ENCODE measurements around the gene PTPDC1. TPM values are rescaled to one million over a fixed set of nuclear protein-coding genes. Genes with fewer than 3 reads are reported as not detected.

Gene PTPDC1
- total RNA-seq, 1 donor from 2014 or later: 7.2 TPM

DNA sequence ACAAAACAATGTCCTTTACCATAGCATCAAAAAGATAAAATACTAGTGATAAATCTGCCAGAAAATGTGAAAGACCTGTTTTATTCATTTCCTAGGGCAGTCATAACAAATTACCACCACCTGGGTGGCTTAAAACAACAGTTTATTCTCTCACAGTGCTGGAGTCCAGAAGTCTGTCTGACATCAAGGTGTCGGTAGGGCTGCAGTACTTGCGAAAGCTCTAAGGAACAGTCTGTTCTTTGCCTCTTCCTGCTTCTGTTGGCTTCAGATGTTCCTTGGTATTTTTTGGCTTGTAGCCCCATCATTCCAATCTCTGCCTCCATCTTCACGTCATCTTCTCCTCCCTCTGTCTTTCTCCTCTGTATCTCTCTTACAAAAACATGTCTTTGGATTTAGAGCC is 51.0 kb downstream of the PTPDC1 start:
- Mint-ChIP-seq H3K36me3 (ENCODE audit: insufficient read depth) (no peaks in the 10 kb centered on the region), H3K4me3 (ENCODE audit: low read depth) (no peak overlapping the region), H3K27ac (no peak overlapping the region), H3K9me3 (ENCODE audit: low read depth) (no peaks in the 10 kb centered on the region), H3K4me1 (ENCODE audit: low read depth) (no peaks in the 10 kb centered on the region), H3K27me3 (no peaks in the 10 kb centered on the region)
- no peak for TF ChIP-seq CTCF (IDR thresholded peaks at IDR 0.05; ENCODE audit: unreplicated experiment)
- no peak for DNase-seq (ENCODE audit: low spot score, unreplicated experiment)

GRCh38 chr9:94139672-94140417 is 55.6 kb downstream of the PTPDC1 start:
- H3K4me3 Mint-ChIP-seq (ENCODE audit: low read depth): no peak overlapping the region
- H3K9me3 Mint-ChIP-seq (ENCODE audit: low read depth): no peaks in the 10 kb centered on the region
- no peaks in the 10 kb centered on the region for H3K36me3 Mint-ChIP-seq (ENCODE audit: insufficient read depth)
- no peaks in the 10 kb centered on the region for H3K4me1 Mint-ChIP-seq (ENCODE audit: low read depth)
- TF ChIP-seq CTCF (IDR thresholded peaks at IDR 0.05; ENCODE audit: unreplicated experiment): no peak
- no peaks in the 10 kb centered on the region for H3K27me3 Mint-ChIP-seq
- no peak overlapping the region for H3K27ac Mint-ChIP-seq
- no peak for DNase-seq (ENCODE audit: low spot score, unreplicated experiment)

GRCh38 chr9:94140418-94140780 is 56.1 kb downstream of the PTPDC1 start:
- Mint-ChIP-seq H3K27ac (no peak overlapping the region), H3K27me3 (no peaks in the 10 kb centered on the region), H3K4me3 (ENCODE audit: low read depth) (no peak overlapping the region), H3K4me1 (ENCODE audit: low read depth) (no peaks in the 10 kb centered on the region), H3K36me3 (ENCODE audit: insufficient read depth) (no peaks in the 10 kb centered on the region), H3K9me3 (ENCODE audit: low read depth) (no peaks in the 10 kb centered on the region)
- no peak for DNase-seq (ENCODE audit: low spot score, unreplicated experiment)
- no peak for TF ChIP-seq CTCF (IDR thresholded peaks at IDR 0.05; ENCODE audit: unreplicated experiment)

DNA sequence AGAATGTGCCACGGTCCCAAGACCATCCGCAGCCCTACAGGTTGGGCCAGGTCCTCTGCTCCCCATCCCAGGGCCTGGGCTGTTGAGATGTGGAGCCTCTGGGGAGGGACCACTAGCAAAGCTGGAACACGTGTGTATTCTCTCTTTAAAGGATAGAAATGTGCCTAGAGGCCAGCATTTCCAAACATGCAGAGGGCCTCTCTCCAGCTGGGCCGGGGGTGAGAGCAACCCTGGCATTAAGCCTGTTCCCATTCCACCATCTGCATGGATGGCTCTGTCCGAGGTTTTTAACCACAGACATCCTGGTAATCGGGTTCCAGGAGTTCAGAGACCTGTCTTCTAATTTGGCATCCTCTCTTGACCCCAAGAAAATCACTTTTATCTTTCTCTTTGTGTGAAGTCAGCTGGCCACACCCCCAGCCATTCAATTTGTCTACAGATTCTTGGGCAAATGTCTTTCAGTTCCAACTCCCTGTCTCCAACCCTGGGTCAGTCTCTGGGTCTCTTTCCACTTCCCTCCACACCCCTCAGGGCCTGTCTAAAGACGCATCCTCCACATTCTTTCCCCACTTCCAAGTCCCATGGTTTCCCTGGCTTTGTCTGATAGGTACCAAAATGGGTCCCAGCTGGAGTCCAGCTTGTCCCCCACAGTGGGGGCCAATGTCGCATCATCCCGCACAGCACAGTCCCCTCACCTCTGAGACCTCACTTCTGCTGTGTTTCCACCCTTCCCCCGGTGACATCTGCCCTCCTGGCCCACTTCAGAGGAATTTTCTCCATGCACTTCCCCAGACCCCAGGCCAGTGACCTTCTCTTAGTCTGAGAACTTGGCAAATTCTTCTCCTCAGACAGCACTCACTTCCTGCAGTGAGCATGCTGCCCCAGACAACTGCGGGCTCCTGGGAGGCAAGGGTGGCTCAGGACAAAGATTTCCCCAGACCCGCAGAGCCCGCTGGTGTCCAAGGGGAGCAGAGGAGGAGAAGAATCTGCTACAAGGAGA is 56.8 kb downstream of the PTPDC1 start:
- Mint-ChIP-seq H3K9me3 (ENCODE audit: low read depth) (no peaks in the 10 kb centered on the region), H3K4me1 (ENCODE audit: low read depth) (no peaks in the 10 kb centered on the region), H3K36me3 (ENCODE audit: insufficient read depth) (no peaks in the 10 kb centered on the region), H3K27me3 (no peaks in the 10 kb centered on the region), H3K27ac (no peak overlapping the region), H3K4me3 (ENCODE audit: low read depth) (no peak overlapping the region)
- TF ChIP-seq CTCF (IDR thresholded peaks at IDR 0.05; ENCODE audit: unreplicated experiment): no peak
- no peak for DNase-seq (ENCODE audit: low spot score, unreplicated experiment)

GRCh38 chr9:94142353-94142752 is 58.1 kb downstream of the PTPDC1 start:
- Mint-ChIP-seq H3K36me3 (ENCODE audit: insufficient read depth) (no peaks in the 10 kb centered on the region), H3K27ac (no peak overlapping the region), H3K27me3 (no peaks in the 10 kb centered on the region), H3K9me3 (ENCODE audit: low read depth) (no peaks in the 10 kb centered on the region), H3K4me1 (ENCODE audit: low read depth) (no peaks in the 10 kb centered on the region), H3K4me3 (ENCODE audit: low read depth) (no peak overlapping the region)
- DNase-seq (ENCODE audit: low spot score, unreplicated experiment): no peak
- TF ChIP-seq CTCF (IDR thresholded peaks at IDR 0.05; ENCODE audit: unreplicated experiment): no peak

Measured in progenitor cell of endocrine pancreas (in vitro differentiated cells).